ENCODE results near the gene CYP11A1.
"Not testable (repeated sequence)": the region's sequence is repeated elsewhere in the genome, so short reads cannot be mapped to it uniquely, and the experiment has no call there.

The CYP11A1 gene

DNA sequence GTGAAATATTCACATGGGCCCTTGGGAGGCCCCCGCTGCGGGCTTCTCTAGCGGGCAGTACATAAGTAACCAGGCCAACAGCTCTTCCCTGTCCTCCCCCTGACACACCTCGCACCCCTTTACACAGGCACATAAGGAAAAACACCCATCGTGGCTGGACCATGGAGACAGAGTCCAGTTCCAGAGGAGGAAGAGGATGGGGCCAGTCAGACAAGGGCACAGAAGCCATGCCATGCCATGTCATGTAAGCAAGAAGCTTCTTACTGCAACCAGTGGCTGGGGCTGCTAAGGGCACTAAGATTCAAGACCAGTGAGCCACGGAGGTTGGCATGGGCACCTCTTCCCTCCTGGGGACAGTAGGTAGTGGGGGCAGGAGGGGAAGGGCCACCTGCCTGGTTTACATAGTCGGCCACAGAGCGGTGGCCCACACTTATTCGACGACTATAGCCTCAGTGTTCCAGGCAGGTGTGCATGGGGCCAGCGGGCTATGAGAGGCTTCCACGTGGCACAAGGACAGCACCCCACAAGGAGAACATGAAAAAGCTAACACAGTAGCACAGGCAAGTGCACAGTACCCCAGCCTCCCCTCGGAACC is 5.7 kb upstream of the CYP11A1 start:
- no peak for DNase-seq

GRCh38 chr15:74370471-74370870 is 3.0 kb upstream of the CYP11A1 start:
- DNase-seq = no peak

DNA sequence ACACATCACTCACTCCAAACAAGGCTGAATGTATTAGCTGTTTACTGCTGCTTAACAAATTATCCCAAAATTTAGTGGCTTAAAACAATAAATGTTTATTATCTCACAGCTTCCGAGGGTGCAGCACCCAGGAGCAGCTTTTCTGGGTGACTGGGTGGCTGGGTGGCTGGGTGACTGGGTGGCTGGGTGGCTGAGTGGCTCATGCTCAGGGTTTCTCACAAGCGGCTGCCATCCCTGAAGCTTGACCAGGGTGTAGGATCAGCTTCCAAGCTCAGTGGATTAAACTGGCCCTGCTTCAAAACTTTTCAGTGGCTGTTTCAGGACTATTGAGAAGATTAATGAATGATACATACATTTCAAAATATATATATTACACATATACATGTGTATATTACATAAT is 2.3 kb upstream of the CYP11A1 start:
- DNase-seq = no peak

DNA sequence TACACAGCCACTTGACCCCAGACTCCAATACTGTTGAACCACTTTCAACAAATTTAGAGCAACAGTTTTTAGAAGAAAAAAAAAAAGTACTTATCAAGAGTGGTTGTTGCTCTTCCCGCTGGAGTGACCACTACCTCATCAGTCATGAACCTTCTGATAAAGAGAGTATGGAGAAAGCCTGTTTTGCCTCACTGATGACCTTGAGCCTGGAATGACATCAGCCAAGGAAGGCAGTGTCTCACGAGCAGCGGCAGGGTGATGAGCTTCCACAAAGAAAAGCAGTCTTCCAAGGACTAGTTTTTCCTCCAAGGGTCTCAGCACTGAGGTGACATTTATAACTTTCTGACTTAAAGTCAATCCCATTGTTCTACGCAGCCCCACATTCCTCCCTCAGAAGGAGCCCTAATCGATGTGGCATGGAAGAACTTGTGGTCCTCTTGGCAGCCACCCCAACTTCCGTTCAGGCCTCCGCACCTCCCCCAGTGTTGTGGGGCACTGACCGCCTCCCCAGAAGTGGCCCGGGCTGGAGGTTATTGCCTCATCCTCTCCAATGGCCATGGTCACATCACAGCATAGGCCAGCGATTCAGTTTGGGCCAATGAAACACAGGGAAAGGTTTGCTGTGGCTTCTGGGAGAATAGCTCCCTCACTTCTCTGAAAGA is 1.8 kb upstream of the CYP11A1 start:
- no peak for DNase-seq

DNA sequence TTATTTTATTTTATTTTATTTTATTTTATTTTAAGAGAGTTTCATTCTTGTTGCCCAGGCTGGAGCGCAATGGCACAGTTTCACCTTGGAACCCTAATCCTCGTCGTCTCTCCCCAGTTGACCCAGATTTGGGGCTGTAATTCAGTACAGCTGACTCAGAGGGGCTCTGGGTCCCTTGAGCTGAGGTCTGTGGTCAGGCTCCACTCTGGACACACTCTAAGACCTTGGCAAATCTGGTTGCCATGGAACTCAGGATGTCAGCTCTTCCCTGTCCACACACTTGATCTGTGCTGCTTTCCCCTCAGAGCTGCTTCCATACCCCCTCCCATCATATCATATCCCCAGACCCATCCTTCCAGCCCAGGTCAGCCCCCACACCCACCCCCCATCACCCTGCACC is 675 bp upstream of the CYP11A1 start:
- DNase-seq = no peak

DNA sequence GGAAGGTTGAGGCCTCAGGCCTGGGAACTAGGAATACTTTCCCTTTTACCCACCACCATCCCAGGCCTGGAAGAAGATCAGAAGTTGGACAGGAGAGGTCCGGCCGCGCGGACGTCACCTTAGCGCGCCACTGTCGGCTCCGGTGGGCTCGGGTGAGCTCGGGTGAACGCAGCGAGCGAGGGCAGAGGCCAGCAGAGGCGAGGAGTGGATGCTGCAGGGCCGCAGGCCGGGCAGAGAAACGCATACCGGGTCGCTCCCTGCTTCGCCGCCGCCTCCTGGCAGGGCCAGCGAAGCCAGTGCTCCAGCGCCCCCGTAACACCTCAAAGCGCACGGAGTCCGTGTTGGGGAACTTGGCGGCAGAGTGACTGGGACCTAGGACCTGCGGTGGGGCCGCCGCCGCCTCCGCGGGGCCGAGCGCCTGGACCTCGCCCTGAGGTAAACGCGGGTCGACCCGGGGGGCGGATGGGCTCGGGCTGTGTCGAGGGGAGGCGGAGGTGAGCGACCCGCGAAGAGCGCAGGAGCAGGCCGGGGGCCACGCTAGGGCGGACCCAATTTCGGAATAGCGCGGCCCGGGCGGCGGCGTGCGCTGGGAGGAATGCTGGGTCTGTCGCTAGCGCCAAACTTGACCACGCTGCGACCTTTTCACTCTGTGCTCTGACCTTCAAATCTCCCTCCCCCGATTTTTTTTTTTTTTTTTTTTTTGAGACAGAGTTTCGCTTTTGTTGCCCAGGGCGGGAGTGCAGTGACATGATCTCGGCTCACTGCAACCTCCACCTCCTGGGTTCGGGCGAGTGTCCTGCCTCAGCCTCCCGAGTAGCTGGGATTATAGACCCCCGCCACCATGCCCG is 1.6 kb downstream of the CYP11A1 start:
- no peak for DNase-seq

GRCh38 chr15:74364936-74365597 is 2.4 kb downstream of the CYP11A1 start:
- no peak for DNase-seq

GRCh38 chr15:74362482-74362881 is 5.0 kb downstream of the CYP11A1 start:
- no peak for DNase-seq

DNA sequence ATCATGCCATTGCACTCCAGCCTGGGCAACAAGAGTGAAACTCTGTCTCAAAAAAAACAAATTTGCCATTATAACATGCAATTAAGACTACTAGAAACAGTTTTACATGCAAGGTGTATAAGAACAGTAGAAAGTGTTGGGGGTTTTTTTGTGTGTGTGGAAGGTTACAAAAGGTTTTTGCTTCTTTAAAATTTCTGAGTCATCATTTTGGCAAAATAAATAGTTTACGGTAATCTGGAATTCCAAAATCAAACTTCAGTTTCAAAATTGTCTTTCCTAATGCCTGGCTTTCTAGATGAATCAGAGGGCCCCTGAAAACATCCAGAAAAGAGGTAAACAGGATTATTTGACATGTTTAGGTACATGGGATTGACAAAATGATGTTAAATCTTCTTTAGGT is 6.6 kb downstream of the CYP11A1 start:
- not testable (repeated sequence) for DNase-seq

DNA sequence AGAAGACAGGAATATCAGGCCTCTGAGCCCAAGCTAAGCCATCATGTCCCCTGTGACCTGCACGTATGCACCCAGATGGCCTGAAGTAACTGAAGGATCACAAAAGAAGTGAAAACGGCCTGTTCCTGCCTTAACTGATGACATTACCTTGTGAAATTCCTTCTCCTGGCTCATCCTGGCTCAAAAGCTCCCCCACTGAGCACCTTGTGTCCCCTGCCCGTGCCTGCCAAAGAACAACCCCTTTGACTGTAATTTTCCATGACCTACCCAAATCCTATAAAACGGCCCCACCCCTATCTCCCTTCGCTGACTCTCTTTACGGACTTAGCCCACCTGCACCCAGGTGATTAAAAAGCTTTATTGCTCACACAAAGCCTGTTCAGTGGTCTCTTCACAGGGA is 8.1 kb downstream of the CYP11A1 start:
- DNase-seq = not testable (repeated sequence)

DNA sequence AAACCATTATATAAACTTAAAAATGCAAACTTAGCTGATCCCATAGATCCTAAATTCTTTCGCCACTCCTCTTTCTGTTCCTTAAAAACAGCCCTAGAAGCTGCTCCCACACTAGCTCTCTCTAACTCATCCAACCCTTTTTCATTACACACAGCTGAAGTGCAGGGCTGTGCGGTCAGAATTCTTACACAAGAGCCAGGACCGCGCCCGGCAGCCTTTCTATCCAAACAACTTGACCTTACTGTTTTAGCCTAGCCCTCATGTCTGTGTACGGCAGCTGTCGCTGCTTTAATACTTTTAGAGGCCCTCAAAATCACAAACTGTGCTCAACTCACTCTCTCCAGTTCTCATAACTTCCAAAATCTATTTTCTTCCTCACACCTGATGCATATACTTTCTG is 9.9 kb downstream of the CYP11A1 start:
- not testable (repeated sequence) for DNase-seq

DNA sequence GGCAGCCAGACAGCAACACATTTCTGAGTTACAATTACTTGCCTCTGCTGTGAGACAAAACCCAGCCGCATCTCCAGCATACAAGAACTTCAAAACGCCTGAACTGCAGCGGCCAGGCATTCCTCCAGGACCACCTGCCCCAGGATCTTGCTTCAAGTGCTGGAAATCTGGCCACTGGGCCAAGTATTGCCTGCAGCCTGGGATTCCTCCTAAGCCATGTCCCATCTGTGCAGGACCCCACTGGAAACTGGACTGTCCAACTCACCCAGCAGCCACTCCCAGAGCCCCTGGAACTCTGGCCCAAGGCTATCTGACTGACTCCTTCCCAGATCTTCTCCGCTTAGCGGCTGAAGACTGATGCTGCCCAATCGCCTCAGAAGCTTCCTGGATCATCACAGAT is 11.4 kb downstream of the CYP11A1 start:
- DNase-seq = not testable (repeated sequence)

- not testable (repeated sequence) for DNase-seq
Measured at GRCh38 chr15:74353992-74354391, 13.5 kb downstream of the CYP11A1 start.

- no peak for DNase-seq
Measured at GRCh38 chr15:74352393-74352910, 15.0 kb downstream of the CYP11A1 start.

DNA sequence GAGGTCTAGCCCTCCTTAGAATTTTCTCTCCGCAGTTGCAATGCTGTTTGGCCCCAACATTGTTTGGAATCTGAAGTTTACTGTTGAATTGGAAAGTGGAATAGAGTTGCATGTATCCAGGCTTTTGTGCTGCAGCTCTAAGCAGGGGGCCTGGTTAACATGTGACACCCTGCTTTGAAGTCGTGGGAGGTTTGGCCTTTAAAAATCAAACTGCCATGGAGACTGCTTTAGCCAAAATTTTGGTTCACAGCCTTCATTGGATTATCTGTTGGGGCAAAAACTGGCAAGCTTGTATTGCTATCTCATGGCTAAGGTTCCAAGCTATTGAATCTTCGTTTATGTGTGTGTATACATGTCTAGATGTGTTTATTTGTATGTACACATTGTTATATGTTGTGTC is 15.8 kb downstream of the CYP11A1 start:
- DNase-seq = no peak

DNA sequence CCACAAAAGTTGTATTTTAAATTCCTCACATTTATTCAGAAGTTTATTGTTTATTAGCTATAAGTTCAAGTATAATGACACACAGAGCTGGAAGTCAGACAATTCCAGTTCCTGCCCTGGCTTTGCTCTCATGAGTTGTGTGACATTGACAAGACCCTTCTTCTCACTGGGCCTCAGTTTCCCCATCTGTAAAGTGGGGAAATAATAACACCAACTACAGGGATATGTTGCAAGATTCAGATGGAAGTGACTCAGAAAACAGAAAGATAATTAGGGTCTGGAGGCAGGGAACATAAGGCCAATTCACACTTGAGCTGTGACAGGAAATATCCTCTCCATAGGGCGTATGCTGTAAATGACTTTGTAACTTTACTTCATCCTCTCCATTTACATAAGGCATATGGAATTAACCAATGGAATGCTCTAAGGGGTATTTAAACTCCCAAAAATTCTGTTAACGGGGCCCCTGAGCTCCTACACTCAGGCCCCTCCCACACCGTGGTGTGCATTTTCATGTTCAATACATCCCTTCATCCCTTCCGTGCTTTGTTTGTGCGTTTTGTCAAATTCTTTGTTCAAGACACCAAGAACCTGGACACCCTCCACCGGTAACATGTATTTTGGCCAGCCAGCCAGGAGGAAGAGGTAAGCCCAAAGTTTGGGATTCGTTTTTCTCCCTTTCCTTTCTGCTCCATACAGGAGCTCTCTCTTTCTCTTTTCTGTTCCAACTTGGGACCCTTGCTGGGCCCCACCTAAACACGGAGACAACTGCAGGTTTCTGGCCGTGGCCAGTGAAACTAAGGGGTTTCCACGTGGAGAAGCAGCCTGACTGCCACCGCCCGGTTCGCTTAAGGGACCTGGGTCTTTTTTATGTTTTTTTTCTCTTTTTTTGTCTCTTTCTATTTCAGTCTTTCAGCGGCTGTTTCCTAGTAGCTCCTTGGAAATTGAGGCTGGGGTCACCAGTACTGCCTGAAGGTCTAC is 16.9 kb downstream of the CYP11A1 start:
- DNase-seq = no peak

DNA sequence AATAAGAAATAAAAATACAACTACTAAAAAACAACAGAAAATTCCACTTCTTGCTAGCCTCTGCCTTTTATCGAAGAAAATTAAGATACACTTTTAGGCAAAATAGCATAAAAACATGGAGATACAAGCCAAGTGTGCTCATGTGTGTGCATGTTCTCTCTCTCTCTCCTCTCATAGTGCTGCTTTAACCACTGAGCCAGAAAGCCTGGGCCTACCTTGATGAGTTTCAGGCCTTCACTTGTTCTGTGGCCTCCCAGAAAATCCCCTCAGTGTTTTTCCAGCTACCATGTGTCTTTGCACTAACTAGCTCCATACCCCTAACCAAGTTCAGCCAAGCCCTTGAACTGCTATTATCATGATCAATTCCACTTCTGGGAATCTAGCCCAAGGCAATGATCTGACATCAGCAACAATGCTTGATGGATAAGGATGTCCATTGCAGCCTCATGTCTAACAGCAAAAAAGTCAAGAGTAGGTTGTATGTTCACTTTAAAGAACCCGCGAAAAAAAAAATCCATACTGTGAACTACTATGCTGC is 18.1 kb downstream of the CYP11A1 start:
- DNase-seq = no peak

DNA sequence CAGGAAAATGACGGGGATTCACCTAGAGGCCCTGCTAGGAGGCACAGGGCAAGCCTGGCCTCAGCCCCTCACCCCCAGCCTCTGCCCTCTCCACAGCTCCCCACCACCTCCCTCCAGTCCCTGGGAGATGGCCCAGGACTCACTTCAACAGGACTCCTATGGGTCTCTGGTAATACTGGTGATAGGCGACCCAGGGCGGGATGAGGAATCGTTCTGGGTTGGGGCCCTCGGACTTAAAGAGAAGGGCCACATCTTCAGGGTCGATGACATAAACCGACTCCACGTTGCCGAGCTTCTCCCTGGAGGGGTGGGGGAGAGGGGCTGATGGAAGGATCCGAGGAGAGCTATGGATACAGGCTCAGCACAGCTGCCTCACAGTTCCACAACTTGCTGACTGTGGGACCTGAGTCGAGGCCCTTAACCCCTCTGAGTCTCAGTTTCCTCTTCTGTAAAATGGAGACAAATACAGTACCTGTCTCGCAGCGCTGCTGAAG is 19.6 kb downstream of the CYP11A1 start:
- DNase-seq = no peak

GRCh38 chr15:74345051-74345450 is 22.4 kb downstream of the CYP11A1 start:
- DNase-seq = no peak

DNA sequence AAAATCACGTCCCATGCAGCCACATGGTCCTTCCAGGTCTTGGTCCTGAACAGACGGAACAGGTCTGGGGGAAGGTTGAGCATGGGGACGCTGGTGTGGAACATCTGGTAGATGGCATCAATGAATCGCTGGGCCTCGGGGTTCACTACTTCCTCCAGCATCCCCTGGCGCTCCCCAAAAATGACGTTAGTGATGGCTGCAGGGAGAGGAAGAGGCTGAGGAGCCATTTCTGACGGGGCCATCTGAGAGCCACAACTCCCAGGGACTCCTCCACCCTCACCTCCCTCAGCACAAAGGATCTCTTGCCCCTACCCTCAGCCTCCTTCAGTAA is 23.7 kb downstream of the CYP11A1 start:
- DNase-seq = no peak

- DNase-seq = no peak
Measured at GRCh38 chr15:74343127-74343796, 24.2 kb downstream of the CYP11A1 start.

All from CD4-positive, alpha-beta T cell treated with Interleukin-15 for 1 hour (primary cell).